OCI-LY7 (cell line): ENCODE results near the gene LEFTY2. TPM values are rescaled to one million over a fixed set of nuclear protein-coding genes. Genes with fewer than 3 reads are reported as not detected.

Source experiments
- BruUV-seq: library from RNA; stranded (reverse); fragments of 400-500 nt; replicated peaks from 2 replicates; lab custom pipeline; 2021; lab: Mats Ljungman, UMichigan
- CTCF ChIA-PET: fragments of 300-600 bp; sonication (Branson Sonifier 250); formaldehyde crosslinking; loops from one replicate; lab custom pipeline; 2022; ENCODE audit warnings: antibody characterized with exemption; ENCODE audit not compliant: unreplicated experiment; lab: Charles Lee
- POLR2A ChIA-PET: fragments of 300-600 bp; sonication (Branson Sonifier 250); formaldehyde crosslinking; loops from one replicate; lab custom pipeline; 2022; ENCODE audit warnings: antibody characterized with exemption; lab: Charles Lee
- DNase-seq: peaks from one replicate; pipeline ENCODE4 v3.0.0-alpha.2; 2015; ENCODE audit warnings: low spot score
- H2AFZ ChIP-seq: fragments of 200-600 bp; sonication (generic), shearing (Covaris generic); 2 replicates; pipeline ENCODE4 v1.6.1; 2014; ENCODE audit warnings: mild to moderate bottlenecking, antibody characterized with exemption, low read length, moderate library complexity
- H3K27ac ChIP-seq: fragments of 200-600 bp; sonication (generic); 2 replicates; pipeline ENCODE4 v1.5.1; 2014; ENCODE audit warnings: mixed run types, low read depth, mild to moderate bottlenecking, moderate library complexity, low read length, inconsistent platforms; ENCODE audit not compliant: poor library complexity, severe bottlenecking
- H3K36me3 ChIP-seq: fragments of 200-600 bp; sonication (generic); 2 replicates; pipeline ENCODE4 v1.6.1; 2014; ENCODE audit warnings: mild to moderate bottlenecking, antibody characterized with exemption, low read length, moderate library complexity, mixed read lengths; ENCODE audit not compliant: insufficient read depth
- H3K4me1 ChIP-seq: fragments of 200-600 bp; sonication (generic); 2 replicates; pipeline ENCODE4 v1.5.1; 2014; ENCODE audit warnings: mild to moderate bottlenecking, low read length; ENCODE audit not compliant: insufficient read depth, poor library complexity, severe bottlenecking
- H3K4me2 ChIP-seq: fragments of 200-600 bp; sonication (generic); 2 replicates; pipeline ENCODE4 v1.6.1; 2014; ENCODE audit warnings: mild to moderate bottlenecking, low read length
- H3K4me3 ChIP-seq: fragments of 200-600 bp; sonication (generic); 2 replicates; pipeline ENCODE4 v1.5.1; 2014; ENCODE audit warnings: mild to moderate bottlenecking, low read depth, low read length; ENCODE audit not compliant: poor library complexity, severe bottlenecking
- H3K79me2 ChIP-seq: fragments of 200-600 bp; sonication (generic); 2 replicates; pipeline ENCODE4 v1.6.1; 2016; ENCODE audit warnings: low read depth, mild to moderate bottlenecking, low read length, moderate library complexity, mixed read lengths; ENCODE audit not compliant: insufficient read depth
- H3K9me2 ChIP-seq: fragments of 200-600 bp; sonication (generic); 2 replicates; pipeline ENCODE4 v1.6.1; 2016; ENCODE audit warnings: mild to moderate bottlenecking, low read length, mixed read lengths; ENCODE audit not compliant: insufficient read depth
- H3K9me3 ChIP-seq: fragments of 200-600 bp; sonication (generic); 2 replicates; pipeline ENCODE4 v1.6.1; 2014; ENCODE audit warnings: mild to moderate bottlenecking, mixed run types, low read length, mixed read lengths
- H4K20me1 ChIP-seq: fragments of 200-600 bp; sonication (generic); 2 replicates; pipeline ENCODE4 v1.6.1; 2014; ENCODE audit warnings: mild to moderate bottlenecking, antibody characterized with exemption, low read length, moderate library complexity, mixed read lengths; ENCODE audit not compliant: insufficient read depth
- CTCF ChIP-seq: fragments of 200-600 bp; sonication (generic); conservative IDR thresholded peaks from 2 replicates; pipeline ENCODE4 v1.5.1; 2014; ENCODE audit warnings: mild to moderate bottlenecking, antibody characterized with exemption, low read length, moderate library complexity, mixed read lengths
- EZH2phosphoT487 ChIP-seq: fragments of 200-600 bp; sonication (generic); IDR thresholded peaks from 2 replicates; pipeline ENCODE4 v1.6.1; 2018; ENCODE audit warnings: low read depth, borderline replicate concordance, mild to moderate bottlenecking, mixed run types, antibody characterized with exemption, low read length, moderate library complexity, mixed read lengths
- intact Hi-C: fragments of 100-400 bp; cut with micrococcal nuclease; formaldehyde crosslinking; loops from one replicate; pipeline ENCODE4 v1.10.0; 2022; ENCODE audit not compliant: unreplicated experiment
- total RNA-seq, 2 experiments: library from RNA; depleted of rRNA in 1 of 2; stranded (reverse); fragments of >200 nt in 1 of 2; shearing (Covaris generic) in 1 of 2; gene quantifications; 2 replicates each; pipeline ENCODE4 v1.2.3, GENCODE V29; 2014 to 2022

LEFTY2 gene
- total RNA-seq, 2 experiments from 2014 or later, result 3.8 to 7.3 TPM

GRCh38 chr1:225981714-225982113 is 40.7 kb upstream of the LEFTY2 start:
- no peak for DNase-seq
- no TSS peak for BruUV-seq
- Histone ChIP-seq H3K36me3 (peaks cover 83% of the 10 kb centered on the region), H3K9me2 (no peaks in the 10 kb centered on the region), H3K4me2 (no peak overlapping the region), H4K20me1 (no peaks in the 10 kb centered on the region), H3K4me1 (peaks cover 22% of the 10 kb centered on the region), H3K4me3 (no peak overlapping the region), H3K27ac (no peak overlapping the region), H2AFZ (no peak overlapping the region), H3K79me2 (peaks cover 22% of the 10 kb centered on the region), H3K9me3 (peaks cover 20% of the 10 kb centered on the region)
- ChIA-PET CTCF (no interaction called here), POLR2A (interaction anchor here (0.7 to 0.9 kb wide), 4 partner anchors 9 to 199 kb away, joined by 3 to 4 read pairs (median 4); no protein-coding TSS in a partner anchor)
- intact Hi-C loops, result no loop called here
- TF ChIP-seq EZH2phosphoT487 (no peak), CTCF (no peak)

GRCh38 chr1:225980005-225980836 is 39.2 kb upstream of the LEFTY2 start:
- Histone ChIP-seq H3K36me3 (peaks cover 68% of the 10 kb centered on the region), H4K20me1 (no peaks in the 10 kb centered on the region), H2AFZ (no peak overlapping the region), H3K79me2 (peaks cover 7% of the 10 kb centered on the region; the same call in 1 of the 2 replicates), H3K9me2 (no peaks in the 10 kb centered on the region), H3K9me3 (peaks cover 20% of the 10 kb centered on the region), H3K4me2 (no peak overlapping the region), H3K27ac (no peak overlapping the region), H3K4me1 (peaks cover 19% of the 10 kb centered on the region), H3K4me3 (no peak overlapping the region)
- intact Hi-C loops, result no loop called here
- ChIA-PET POLR2A (interaction anchor here (0.8 to 1.3 kb wide), 2 partner anchors 10 to 191 kb away, joined by 4 to 6 read pairs; no protein-coding TSS in a partner anchor), CTCF (interaction anchor here (1.3 kb wide), 1 partner anchor 11 kb away, joined by 3 read pairs; no protein-coding TSS in a partner anchor)
- DNase-seq, result no peak
- no TSS peak for BruUV-seq
- no peak for TF ChIP-seq EZH2phosphoT487
- no peak for TF ChIP-seq CTCF
